Liver (tissue), 9 donors: ENCODE data around the gene PARD6G. TPM values are rescaled to one million over a fixed set of nuclear protein-coding genes. Genes with fewer than 3 reads are reported as not detected.

Experiments
- DNase-seq: peaks from one replicate; pipeline ENCODE4 v3.0.0-alpha.2; 2017; ENCODE audit warnings: low spot score
- H3K27ac ChIP-seq, 2 donors: one replicate each; pipeline ENCODE4 v1.7.0; 2013; ENCODE audit warnings: inconsistent platforms in 2 of 2, low read length in 2 of 2, control low read depth in 1 of 2, low read depth in 1 of 2, mild to moderate bottlenecking in 1 of 2
- H3K27me3 ChIP-seq, 4 donors: one replicate each; pipeline versions ENCODE4 v1.6.1 to v1.7.0; 2013; ENCODE audit warnings: low read length in 3 of 4, inconsistent platforms in 1 of 4, mild to moderate bottlenecking in 1 of 4, moderate library complexity in 1 of 4; ENCODE audit not compliant: control insufficient read depth in 4 of 4, insufficient read depth in 4 of 4
- H3K36me3 ChIP-seq, 4 donors: one replicate each; pipeline versions ENCODE4 v1.6.1 to v1.7.0; 2013; ENCODE audit warnings: low read length in 3 of 4, mild to moderate bottlenecking in 3 of 4, low read depth in 1 of 4, moderate library complexity in 1 of 4; ENCODE audit not compliant: control insufficient read depth in 4 of 4, insufficient read depth in 3 of 4
- H3K4me1 ChIP-seq, 4 donors: one replicate each; pipeline versions ENCODE4 v1.6.1 to v1.7.0; 2013; ENCODE audit warnings: low read length in 3 of 4, mild to moderate bottlenecking in 3 of 4, moderate library complexity in 1 of 4; ENCODE audit not compliant: control insufficient read depth in 4 of 4, insufficient read depth in 4 of 4
- H3K4me3 ChIP-seq, 3 donors: one replicate each; pipeline versions ENCODE4 v1.6.1 to v1.7.0; 2013; ENCODE audit warnings: low read length in 3 of 3, control low read depth in 1 of 3, low read depth in 1 of 3, mild to moderate bottlenecking in 1 of 3
- H3K9ac ChIP-seq, 2 donors: one replicate each; pipeline ENCODE4 v1.7.0; 2013; ENCODE audit warnings: low read length in 2 of 2, mild to moderate bottlenecking in 2 of 2, moderate library complexity in 2 of 2, control low read depth in 1 of 2, low read depth in 1 of 2
- H3K9me3 ChIP-seq, 4 donors: one replicate each; pipeline versions ENCODE4 v1.6.1 to v1.7.0; 2013; ENCODE audit warnings: low read length in 3 of 4; ENCODE audit not compliant: control insufficient read depth in 4 of 4
- ATF3 ChIP-seq: IDR thresholded peaks from 2 replicates; pipeline ENCODE4 v1.6.1; 2016; ENCODE audit warnings: antibody characterized with exemption
- CTCF ChIP-seq: fragments of 150-350 bp; IDR thresholded peaks from 2 replicates; pipeline ENCODE4 v1.5.1; 2017; ENCODE audit warnings: improper control_type of control experiment, low read depth, low read length; ENCODE audit not compliant: missing input control
- EGR1 ChIP-seq, 2 donors: IDR thresholded peaks; 2 replicates each; pipeline ENCODE4 v1.6.1; 2016 to 2018; ENCODE audit warnings: antibody characterized with exemption in 2 of 2, low read depth in 2 of 2
- FOXA1 ChIP-seq: IDR thresholded peaks from 2 replicates; pipeline ENCODE4 v1.6.1; 2016; ENCODE audit warnings: antibody characterized with exemption
- FOXA2 ChIP-seq: IDR thresholded peaks from 2 replicates; pipeline ENCODE4 v1.6.1; 2016; ENCODE audit warnings: antibody characterized with exemption
- GABPA ChIP-seq, 2 donors: IDR thresholded peaks in 1 of 2; conservative IDR thresholded peaks in 1 of 2; 2 replicates each; pipeline ENCODE4 v1.6.1; 2016; ENCODE audit warnings: antibody characterized with exemption in 2 of 2, mild to moderate bottlenecking in 1 of 2, moderate library complexity in 1 of 2
- HNF4A ChIP-seq, 2 donors: conservative IDR thresholded peaks; 2 replicates each; pipeline ENCODE4 v1.6.1; 2016; ENCODE audit warnings: antibody characterized with exemption in 2 of 2, mild to moderate bottlenecking in 2 of 2
- HNF4G ChIP-seq: IDR thresholded peaks from 2 replicates; pipeline ENCODE4 v1.6.1; 2016; ENCODE audit warnings: antibody characterized with exemption
- RAD21 ChIP-seq, 2 donors: IDR thresholded peaks; 2 replicates each; pipeline ENCODE4 v1.6.1; 2016; ENCODE audit warnings: antibody characterized with exemption in 2 of 2, mild to moderate bottlenecking in 2 of 2
- RXRA ChIP-seq, 2 donors: IDR thresholded peaks; 2 replicates each; pipeline ENCODE4 v1.6.1; 2017 to 2018; ENCODE audit warnings: antibody characterized with exemption in 2 of 2, mild to moderate bottlenecking in 1 of 2
- SP1 ChIP-seq: IDR thresholded peaks from 2 replicates; pipeline ENCODE4 v1.6.1; 2018; ENCODE audit warnings: antibody characterized with exemption, mild to moderate bottlenecking
- TAF1 ChIP-seq: conservative IDR thresholded peaks from 2 replicates; pipeline ENCODE4 v1.6.1; 2016; ENCODE audit warnings: antibody characterized with exemption, mild to moderate bottlenecking
- YY1 ChIP-seq: IDR thresholded peaks from 2 replicates; pipeline ENCODE4 v1.6.1; 2016; ENCODE audit warnings: antibody characterized with exemption, mild to moderate bottlenecking
- WGBS: extraction: QIAGEN DNeasy Blood & Tissue Kit; methylation state at CpG from one replicate; pipeline ENCODE4 v1.1.7; 2013; 5-methylcytosine and 5-hydroxymethylcytosine counted together
- polyA plus RNA-seq, 2 donors: library from polyadenylated mRNA; stranded (reverse) in 1 of 2; unstranded in 1 of 2; fragments of 200-250 nt in 1 of 2; fragments of >200 nt in 1 of 2; fragmentation: Nextera tagmentation in 1 of 2; extraction: Ambion mirVana in 1 of 2; gene quantifications; one replicate each; pipeline versions ENCODE4 v1.2.1 to v1.2.3, GENCODE V29; 2013 to 2015
- total RNA-seq, 2 donors: library from RNA; depleted of rRNA; stranded (reverse); fragments of >200 nt; gene quantifications; one replicate each; pipeline ENCODE4 v1.2.3, GENCODE V29; 2014
- TF ChIP-seq, protein P1 (sequence below): IDR thresholded peaks from 2 replicates; pipeline ENCODE4 v1.6.1; 2016; ENCODE audit warnings: antibody characterized with exemption
- TF ChIP-seq, protein P2 (sequence below): IDR thresholded peaks from 2 replicates; pipeline ENCODE4 v1.6.1; 2016; ENCODE audit warnings: antibody characterized with exemption, mild to moderate bottlenecking
- donor health status: healthy.
- donor health status: healthy.
- donor health status: healthy.
- donor health status: healthy.
- donor health status: healthy.

Gene PARD6G
- total and polyA plus RNA-seq, 4 donors: 0.96 to 2.4 (median 1.8) TPM

DNA sequence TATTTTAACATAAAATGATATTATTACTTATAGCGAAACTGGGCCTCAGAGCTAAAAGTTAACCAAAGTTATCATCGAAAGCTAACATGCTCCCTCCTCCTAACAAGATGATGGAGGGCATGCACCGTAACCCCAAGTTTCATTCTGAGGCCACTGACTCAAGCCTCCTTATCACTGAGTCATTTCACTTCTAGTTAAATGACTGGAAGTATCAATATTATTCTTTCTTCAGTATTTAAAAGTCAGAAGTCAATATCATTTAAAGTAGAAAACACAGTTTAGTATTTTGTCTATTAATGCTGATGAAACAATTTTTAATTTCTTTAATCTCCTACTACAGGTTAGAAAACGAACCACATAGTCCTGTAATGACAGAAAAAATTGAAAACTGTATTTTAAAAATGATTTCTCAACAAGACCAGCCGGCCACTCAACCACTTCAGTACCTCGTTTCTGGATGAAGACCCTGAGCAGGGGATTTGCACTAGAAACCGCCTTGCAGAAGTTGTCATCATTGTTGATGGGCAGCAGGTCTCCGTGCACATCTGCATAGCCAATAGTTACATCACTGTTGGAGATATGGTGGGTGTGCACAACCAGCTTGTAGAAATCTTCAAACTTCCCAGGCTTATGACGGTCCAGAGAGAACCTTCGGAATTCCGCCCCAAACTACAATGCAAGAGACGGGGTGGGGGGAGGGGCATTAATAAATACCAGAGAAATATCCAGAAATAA lies 44.9 kb downstream of the PARD6G start:
- H3K27me3 ChIP-seq: no peaks in the 10 kb centered on the region
- no peak overlapping the region for H3K9ac ChIP-seq
- no peak for TF ChIP-seq TAF1
- TF ChIP-seq, protein P1, sequence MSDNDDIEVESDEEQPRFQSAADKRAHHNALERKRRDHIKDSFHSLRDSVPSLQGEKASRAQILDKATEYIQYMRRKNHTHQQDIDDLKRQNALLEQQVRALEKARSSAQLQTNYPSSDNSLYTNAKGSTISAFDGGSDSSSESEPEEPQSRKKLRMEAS: no peak
- no peak for TF ChIP-seq EGR1 (IDR thresholded peaks at IDR 0.05; ENCODE audit: low read depth in 2 of 2)
- no peak for TF ChIP-seq RAD21 (IDR thresholded peaks at IDR 0.05)
- TF ChIP-seq FOXA1: no peak
- no peak for TF ChIP-seq HNF4A (conservative IDR thresholded peaks at IDR 0.05)
- TF ChIP-seq GABPA (IDR thresholded peaks at IDR 0.05 in 1 of 2, conservative IDR thresholded peaks at IDR 0.05 in 1 of 2): no peak
- TF ChIP-seq RXRA (IDR thresholded peaks at IDR 0.05): no peak
- no peak for TF ChIP-seq SP1
- H3K9me3 ChIP-seq: no peaks in the 10 kb centered on the region
- H3K36me3 ChIP-seq: no peaks in the 10 kb centered on the region
- no peak overlapping the region for H3K4me3 ChIP-seq
- peaks cover 0 to 6% (median 0%) of the 10 kb centered on the region in 4 donors for H3K4me1 ChIP-seq
- DNase-seq: no peak
- H3K27ac ChIP-seq: no peak overlapping the region
- WGBS: 89% methylated on average over 12 of the region's 12 CpGs

DNA sequence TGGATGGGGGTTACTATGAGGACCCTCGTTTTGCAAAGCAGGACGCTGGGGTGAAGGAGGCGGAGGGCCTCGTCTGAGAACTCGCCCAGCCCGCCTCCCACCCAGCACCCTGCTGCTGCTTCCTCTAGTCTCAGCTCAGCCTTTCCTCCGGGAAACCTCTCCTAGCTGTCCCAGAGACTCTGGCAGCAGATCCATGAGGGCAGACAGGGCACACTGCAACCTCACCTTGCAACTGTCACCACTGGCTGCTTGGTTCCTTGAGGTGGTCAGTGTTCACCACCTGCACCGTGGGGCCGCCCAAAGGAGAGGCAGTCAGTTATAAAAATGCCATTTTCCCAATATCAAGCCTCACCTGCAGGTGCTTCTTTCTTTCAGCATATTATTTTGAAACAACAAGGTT lies 45.6 kb downstream of the PARD6G start:
- Histone ChIP-seq H3K36me3 (no peaks in the 10 kb centered on the region), H3K9ac (no peak overlapping the region), H3K27ac (no peak overlapping the region), H3K9me3 (no peaks in the 10 kb centered on the region), H3K27me3 (no peaks in the 10 kb centered on the region), H3K4me3 (no peak overlapping the region), H3K4me1 (peaks cover 0 to 6% (median 0%) of the 10 kb centered on the region in 4 donors)
- WGBS: 79% methylated on average over 9 of the region's 9 CpGs
- no peak for DNase-seq
- TF ChIP-seq HNF4G: no peak
- no peak for TF ChIP-seq RXRA (IDR thresholded peaks at IDR 0.05)
- TF ChIP-seq GABPA (IDR thresholded peaks at IDR 0.05 in 1 of 2, conservative IDR thresholded peaks at IDR 0.05 in 1 of 2): no peak
- TF ChIP-seq YY1: no peak
- no peak for TF ChIP-seq ATF3
- TF ChIP-seq RAD21 (IDR thresholded peaks at IDR 0.05): no peak
- no peak for TF ChIP-seq SP1
- TF ChIP-seq, protein P2, sequence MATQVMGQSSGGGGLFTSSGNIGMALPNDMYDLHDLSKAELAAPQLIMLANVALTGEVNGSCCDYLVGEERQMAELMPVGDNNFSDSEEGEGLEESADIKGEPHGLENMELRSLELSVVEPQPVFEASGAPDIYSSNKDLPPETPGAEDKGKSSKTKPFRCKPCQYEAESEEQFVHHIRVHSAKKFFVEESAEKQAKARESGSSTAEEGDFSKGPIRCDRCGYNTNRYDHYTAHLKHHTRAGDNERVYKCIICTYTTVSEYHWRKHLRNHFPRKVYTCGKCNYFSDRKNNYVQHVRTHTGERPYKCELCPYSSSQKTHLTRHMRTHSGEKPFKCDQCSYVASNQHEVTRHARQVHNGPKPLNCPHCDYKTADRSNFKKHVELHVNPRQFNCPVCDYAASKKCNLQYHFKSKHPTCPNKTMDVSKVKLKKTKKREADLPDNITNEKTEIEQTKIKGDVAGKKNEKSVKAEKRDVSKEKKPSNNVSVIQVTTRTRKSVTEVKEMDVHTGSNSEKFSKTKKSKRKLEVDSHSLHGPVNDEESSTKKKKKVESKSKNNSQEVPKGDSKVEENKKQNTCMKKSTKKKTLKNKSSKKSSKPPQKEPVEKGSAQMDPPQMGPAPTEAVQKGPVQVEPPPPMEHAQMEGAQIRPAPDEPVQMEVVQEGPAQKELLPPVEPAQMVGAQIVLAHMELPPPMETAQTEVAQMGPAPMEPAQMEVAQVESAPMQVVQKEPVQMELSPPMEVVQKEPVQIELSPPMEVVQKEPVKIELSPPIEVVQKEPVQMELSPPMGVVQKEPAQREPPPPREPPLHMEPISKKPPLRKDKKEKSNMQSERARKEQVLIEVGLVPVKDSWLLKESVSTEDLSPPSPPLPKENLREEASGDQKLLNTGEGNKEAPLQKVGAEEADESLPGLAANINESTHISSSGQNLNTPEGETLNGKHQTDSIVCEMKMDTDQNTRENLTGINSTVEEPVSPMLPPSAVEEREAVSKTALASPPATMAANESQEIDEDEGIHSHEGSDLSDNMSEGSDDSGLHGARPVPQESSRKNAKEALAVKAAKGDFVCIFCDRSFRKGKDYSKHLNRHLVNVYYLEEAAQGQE: no peak
- TF ChIP-seq EGR1 (IDR thresholded peaks at IDR 0.05; ENCODE audit: low read depth in 2 of 2): no peak
- TF ChIP-seq FOXA2: no peak
- TF ChIP-seq HNF4A (conservative IDR thresholded peaks at IDR 0.05): no peak
- no peak for TF ChIP-seq FOXA1
- no peak for TF ChIP-seq CTCF
